HG03520 (cell line): Measurements from ENCODE around the gene ZNF19.

ENCODE experiments used
- ATAC-seq: cut with Tn5 transposase; IDR thresholded peaks from one replicate; pipeline ENCODE4 v1.9.1; 2021; ENCODE audit warnings: mild to moderate bottlenecking, moderate library complexity; ENCODE audit not compliant: unreplicated experiment

ZNF19 gene

DNA sequence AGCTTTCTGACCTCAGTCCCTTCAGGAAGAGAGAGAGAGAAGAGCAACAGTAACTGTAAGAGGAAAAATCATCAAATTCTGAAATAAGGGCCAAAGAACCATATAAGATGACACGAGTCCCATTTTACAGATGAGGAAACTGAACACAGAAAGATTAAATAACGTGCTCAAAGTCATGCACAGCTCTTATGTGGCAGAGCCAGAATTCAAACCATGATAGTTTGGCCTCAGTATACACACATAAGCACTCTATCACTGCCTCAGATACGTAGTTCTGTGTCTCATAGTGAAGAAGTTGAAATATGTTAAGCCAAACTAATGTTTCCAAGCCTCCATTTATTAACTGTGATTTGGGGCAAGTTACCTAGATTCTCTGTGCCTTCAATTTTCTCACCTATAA, 1.9 kb upstream of the ZNF19 start:
- ATAC-seq: no peak

DNA sequence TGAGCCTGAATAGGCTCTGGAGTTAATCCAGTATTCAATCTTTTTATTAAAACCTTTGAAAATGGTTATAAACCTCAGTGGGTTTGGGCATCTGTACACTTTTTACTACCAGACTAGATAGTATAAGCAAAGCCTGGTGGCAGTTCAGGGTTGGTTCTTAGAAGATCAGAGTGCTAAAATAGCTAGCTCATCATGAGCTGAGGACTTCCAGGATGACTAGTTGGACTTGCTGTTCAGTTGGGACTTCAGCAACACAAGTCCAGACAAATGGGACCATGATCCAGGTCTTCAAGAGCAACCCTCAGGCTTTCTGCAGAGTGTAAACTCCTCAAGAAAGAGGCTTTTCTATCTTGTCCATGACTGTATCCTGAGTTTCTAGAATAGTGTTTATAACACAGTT, 1.2 kb upstream of the ZNF19 start:
- ATAC-seq: no peak

DNA sequence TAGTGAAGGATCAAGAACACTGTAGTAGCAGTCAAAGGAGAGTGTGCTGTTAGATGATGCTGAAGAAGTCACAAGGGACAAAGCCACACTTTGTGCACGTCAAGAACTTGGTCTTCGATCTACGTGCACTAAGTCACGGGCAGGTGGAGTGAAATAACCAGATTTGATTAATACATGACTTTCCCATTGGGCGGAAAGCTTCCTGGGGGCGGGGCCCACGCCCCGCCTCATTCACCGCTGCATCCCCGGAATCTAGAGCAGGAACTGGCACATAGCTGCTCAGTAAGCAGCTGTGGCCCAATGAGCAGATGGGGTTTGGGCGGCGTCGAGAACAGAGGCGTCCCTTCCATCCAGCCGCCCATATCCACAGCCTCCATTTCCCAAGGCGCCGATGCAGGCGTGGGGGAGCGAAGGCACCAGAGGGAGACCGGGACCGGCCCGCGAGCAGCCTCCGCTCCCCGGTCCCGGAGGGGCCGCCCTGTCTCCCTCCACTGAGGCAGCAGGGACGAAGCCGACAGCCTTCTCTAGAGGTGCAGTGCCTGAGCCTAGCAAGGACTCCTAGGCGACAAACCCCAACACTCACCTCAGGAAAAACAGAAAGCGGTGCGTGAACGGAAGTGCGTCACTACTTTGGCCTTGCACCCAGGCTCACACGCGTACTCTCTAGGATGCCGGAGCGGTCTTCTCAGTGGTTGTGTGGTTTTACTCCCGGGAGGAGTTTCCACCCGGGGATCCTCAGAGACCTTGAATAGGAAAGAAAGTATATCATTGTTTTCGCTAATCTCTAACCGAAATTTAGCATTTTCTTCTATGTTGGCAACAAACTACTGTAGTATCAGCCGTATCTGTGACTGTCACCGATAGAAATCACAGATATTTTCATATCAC, 4.9 kb downstream of the ZNF19 start:
- ATAC-seq: peak; percentile 85

DNA sequence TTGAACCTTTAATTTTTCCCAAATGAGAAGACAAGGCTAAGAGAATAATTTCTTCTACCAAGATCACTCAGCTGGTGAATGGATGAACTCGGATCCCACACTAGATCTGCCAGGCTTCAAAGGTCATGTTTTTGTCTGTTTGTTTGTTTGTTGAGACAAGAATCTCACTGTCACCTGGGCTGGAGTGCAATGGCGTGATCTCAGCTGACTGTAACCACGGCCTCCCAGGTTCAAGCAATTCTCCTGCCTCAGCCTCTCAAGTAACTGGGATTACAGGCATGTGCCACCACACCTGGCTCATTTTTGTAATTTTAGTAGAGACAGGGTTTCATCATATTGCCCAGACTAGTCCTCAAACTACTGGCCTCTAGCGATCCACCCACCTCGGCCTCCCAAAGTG, 6.6 kb downstream of the ZNF19 start:
- ATAC-seq: no peak

DNA sequence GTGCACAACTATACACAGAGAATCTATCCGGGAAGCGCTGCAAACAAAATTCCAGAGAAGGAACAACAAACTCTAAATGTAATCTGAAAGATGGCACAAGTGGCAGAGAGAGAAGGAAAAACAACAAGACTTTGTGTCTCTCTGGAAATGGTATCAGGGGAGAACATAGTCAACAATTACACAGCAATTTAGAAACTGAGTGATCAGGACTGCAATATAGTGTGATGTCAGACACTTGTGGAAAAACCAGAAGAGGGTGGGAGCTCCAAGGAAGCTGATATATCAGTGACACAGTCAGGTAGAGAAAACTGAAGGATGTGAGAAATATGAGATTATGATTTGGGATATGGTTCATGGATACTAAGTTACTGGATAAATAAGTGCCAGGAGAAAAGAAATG, 8.2 kb downstream of the ZNF19 start:
- no peak for ATAC-seq

DNA sequence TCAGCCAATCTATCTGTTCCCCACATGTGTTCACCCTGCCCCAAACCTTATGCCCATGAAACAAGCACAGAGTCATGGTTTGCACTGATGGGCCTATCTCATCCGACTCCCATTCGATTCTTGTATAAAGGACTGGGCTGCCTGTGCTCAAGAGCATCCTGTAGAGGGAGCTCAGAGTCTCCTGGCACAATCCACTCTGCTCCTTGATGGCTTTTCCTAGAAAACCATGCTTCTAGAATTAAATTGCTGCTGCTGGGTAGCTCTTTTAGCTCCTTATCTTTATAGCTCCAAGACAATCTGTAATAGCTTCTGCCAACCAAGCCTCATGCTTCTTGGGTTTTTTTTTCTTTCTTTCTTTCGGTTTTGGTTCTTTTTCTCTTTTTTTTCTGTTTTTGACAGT, 9.7 kb downstream of the ZNF19 start:
- ATAC-seq: no peak

DNA sequence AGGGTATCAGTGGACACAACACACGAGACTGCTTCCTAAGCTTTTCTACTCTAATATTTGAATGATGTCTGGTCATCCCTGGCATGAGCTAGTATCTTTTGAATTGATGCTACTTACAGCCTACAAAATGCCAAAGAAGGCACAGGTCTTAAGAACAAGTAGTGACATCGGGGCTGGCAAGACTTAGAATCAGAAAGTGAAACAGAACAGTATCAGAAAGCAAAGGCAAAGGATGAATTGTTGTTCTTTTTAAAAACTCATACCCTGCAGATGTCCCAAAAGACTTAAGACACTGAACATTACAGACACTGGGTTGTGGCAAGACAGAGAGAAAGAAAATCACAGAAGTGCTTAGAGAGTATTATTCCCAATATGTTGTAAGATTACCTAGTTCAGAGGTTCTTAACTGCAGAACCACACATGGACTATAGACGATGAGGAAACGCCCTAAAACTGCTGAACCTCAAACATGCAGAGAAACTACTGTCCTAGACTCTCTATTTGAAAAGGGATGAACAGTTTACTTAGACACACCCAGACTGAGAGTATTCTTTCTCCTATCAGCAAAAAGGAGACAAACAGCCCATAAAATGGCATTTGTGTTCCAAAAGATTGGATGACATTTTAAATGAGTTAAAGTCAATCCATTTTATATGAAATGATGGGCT, 12.5 kb downstream of the ZNF19 start:
- no peak for ATAC-seq

DNA sequence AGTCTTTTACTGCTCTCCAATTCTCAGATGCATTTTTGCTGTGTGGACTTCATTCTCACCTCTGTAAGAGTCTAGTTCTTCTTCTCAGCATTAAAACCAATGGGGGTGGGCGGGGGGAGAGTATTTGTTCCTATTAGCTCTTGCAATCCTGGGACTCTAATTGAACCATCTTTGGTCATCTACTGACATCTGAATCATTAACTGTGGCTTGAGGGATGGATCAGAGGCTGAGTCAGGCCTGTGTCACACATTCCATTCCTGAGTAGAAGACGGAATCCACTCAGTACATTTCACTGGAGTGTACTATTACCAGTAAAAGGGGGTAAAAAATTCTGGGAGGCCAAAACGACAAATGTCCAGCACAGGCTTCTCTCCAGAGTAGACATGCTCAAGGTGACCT, 14.3 kb downstream of the ZNF19 start:
- no peak for ATAC-seq

DNA sequence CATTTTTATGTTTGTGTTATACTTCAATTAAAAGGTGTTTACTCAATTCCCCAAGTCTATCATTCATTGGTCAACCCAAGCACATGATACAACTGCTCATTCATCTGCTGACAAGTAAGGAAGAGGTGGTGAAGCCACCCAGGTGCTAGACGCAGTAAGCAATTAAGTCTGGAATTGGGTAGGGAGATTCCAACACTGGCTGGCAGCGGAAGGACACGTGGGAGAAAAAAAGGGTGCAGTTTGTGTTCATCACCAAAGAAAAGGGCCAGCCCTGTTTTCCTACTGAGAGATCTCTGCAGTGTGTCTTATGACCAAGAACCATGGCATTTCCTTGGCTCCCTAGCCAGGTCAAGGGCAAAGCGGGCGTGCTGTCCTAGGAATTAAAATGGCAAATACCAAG, 15.2 kb downstream of the ZNF19 start:
- ATAC-seq: no peak

DNA sequence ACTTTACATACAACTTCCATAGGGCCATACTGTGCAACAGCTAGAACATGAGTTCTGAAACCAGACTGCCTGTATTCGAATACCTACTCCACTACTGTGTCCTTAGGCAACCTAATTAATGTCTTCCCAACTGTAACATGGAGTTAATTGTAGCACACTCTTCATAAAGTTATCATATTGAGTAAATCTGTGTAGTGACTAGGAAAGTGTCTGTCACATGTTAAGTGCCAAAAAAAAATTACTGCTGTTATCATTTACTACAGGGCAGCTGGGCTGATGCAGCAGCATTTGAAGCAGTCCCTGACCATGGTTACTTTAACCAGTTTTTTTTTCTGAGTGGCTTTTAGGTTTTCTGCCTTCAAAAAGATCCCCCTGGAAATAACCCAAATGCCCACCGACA, 16.2 kb downstream of the ZNF19 start:
- ATAC-seq: no peak

DNA sequence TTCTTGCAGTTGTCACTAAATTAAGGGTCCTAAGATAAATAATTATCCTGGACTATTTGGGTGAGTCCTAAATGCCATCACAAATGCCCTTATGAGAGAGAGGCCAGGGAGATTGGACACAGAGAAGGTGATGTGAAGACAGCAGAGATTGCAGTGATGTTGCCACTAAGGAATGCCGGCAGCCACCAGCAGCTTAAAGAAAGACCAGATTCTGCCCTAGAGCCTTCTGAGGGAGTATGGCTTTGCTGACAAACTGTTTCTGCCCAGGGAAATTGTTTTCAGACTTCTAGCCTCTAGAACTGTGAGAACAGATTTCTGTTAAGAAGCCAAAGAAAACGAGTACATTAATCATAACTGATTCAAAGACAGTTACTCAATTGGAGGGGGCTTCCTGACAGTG, 17.1 kb downstream of the ZNF19 start:
- ATAC-seq: no peak

DNA sequence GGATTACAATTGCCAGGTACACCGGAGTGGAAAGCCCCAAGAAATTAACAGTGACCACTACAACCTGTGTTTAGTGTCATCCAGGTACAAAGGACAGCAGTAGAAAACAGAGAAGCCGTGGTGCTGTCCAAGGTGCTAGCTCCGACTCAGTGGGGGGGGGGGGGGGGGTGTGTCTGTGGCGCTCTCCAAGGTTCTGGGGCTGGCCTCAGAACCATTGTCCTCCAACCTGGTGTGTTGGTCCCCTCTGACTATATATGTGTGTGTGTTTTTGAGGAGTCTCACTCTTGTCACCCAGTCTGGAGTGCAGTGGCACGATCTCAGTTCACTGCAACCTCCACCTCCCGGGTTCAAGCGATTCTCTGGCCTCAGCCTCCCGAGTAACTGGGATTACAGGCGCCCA, 21.3 kb downstream of the ZNF19 start:
- ATAC-seq: no peak

DNA sequence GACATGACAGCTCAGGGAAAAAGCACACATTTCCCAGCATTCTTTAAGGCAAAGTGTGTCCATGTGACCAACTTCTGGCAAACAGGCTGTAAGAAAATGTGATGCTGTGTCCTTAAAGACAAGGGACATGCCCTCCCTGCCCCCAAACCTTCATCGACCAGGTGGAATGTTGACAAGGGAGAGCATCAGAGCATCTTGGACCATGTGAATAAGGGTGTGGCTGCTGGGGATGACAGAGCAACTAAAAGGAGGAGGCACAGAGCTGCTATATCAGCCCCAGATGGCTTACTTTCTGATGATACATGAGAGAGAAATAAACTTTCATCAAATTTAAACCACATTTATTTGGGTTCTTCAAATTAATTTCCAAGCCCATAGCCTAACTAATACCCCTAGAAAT, 24.9 kb downstream of the ZNF19 start:
- no peak for ATAC-seq

DNA sequence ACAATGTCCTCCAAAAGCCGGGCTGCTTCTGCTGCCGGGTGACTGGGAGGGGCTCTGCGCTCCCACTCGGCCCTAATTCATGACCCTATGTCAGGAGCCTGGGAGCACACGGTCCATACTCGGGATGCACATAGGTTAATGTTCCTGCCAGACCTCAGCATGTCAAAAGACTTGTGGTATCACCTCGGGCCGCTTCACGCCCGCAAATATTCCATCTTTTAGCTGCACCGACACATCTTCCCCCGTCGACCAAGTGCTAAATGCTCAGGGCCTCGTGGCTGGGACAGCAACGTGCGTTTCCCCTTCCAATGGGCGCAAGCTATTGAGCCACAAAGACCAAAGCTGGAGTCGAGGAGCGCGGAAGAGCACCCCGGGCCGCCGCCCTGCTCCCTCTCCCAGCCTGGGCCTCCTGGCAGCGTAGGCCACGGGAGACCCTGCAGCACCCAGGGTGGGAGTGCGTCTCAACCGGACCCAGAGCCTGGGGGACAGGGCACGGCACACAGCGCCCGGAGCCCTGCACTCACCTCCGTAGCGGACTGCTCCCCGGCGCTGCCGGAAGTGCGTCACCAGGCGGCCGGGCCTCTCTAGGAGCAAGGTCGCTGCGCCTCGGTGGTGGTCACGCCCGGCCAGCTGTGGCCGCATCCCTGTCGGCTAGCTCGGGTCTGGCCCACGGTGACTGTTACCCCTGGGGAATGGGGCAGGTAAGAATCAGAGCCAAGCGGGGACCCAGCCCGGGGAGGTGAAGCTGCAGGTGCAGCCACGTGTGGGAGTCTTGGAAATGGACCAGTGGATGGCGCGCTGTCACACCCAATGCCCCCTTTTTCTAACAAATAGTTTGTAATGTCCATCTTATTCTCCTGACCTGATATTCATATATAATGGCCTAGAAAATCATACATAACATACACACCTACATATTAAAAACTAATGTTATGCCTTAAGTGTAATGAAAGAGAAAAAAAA, 27.2 kb downstream of the ZNF19 start, which contains the start of gene ZNF23:
Gene ZNF23 (minus strand): TSS at position 562 of the 963 bp plus-strand sequence. CDS start 5,451 bp downstream, outside the sequence.
- ATAC-seq: peak; percentile 96

DNA sequence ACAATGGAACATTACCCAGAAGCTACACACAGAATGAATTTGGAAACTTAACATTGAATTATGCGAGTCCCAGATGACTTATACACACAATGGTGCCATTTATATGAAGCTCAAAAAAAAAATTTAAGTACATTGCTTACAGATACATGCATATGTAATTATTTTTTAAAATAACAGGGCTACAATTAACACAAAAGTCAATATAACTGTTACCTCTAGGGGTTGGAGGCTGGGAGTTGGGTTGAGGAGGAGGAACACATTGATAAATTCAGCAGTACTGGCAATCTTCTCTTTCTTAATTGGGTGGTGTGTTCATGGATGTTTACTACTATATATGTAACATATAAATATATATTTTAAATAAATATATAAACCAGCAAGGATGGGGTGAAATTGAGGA, 28.2 kb downstream of the ZNF19 start:
- ATAC-seq: no peak

DNA sequence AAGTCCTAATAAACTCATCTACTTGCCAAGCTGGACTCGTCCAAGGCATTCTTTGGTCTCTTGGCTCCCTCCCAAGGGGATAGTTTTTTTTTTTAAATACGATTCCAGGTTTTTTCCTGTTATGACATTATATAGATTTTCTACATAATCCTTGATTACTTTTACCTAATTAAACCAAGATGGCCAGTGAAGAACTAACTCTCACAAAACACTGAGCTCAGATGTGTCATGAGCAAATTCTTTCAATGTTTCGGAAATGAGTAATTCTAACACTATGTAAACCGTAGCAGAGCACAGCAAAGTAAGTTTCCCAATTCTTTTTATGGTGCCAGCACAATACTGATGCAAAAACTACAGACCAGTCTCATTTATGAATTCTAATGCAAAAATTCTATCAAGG, 28.9 kb downstream of the ZNF19 start:
- ATAC-seq: no peak

DNA sequence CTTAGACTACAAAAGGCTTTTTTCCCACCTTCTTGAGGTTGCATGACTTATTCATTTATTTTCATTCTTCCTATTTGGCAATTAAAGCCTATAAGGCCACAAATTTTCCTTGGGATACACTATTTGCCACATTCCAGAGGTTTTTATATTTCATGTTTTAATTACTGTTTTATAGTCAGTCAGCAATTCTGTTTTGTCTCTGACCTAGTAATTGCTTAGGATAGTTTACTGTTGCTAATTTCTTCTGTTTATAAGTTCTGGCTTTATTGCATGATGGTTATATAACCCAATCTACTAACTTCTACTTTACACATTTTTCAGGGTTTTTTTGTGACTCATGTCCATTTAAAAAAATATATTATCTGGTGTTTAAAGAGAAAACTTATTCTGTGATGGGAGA, 29.6 kb downstream of the ZNF19 start:
- ATAC-seq: no peak

DNA sequence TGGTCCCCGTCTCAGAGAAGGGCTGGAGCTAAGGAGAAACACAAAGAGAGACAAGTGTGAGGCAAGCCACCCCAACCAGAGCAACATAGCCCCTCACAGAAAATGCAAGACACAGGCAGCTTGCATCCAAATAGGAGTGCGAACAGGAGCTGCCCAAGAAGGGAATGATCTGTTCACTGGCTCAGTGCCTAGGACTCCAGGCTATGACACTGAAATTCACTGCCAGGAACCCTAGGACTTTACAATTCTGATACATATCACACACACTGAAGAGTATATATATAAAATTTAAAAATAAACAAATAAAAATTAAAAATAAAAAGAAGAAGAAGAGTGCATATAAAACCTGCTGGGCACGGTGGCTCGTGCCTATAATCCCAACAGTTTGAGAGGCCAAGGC, 32.3 kb downstream of the ZNF19 start:
- no peak for ATAC-seq

DNA sequence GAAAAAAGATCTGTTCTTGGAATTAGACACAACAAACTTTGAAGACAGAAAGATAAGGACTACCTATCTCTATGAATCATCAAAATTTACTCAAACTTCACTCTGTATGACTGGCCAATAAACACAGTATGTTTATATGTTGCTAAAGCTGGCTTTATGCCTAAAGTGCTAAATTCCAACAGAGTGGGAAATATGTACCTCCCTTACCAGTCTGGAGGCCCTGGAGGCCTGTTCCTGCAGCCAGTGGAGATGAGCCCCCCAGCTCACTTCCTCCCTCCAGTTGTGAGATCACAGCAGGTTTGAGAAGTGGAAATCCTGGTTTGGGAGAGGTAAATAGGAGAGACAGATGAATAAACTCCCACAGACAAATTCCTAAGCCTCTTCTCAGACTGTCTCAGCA, 36.1 kb downstream of the ZNF19 start:
- no peak for ATAC-seq

DNA sequence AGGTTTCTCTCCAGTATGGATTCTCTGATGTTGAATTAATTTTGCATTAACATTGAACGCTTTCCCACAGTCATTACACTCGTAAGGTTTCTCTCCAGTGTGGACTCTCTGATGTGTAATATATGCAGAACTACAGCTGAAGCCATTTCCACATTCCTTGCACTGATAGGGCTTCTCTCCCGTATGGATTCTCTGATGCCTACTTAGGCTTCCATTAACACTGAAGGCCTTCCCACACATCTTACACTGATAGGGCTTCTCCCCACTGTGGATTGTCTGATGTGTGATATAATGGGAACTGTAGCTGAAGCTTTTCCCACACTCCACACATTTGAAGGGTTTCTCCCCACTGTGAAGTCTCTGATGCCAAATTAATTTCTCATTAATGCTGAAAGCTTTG, 40.1 kb downstream of the ZNF19 start:
- ATAC-seq: no peak

DNA sequence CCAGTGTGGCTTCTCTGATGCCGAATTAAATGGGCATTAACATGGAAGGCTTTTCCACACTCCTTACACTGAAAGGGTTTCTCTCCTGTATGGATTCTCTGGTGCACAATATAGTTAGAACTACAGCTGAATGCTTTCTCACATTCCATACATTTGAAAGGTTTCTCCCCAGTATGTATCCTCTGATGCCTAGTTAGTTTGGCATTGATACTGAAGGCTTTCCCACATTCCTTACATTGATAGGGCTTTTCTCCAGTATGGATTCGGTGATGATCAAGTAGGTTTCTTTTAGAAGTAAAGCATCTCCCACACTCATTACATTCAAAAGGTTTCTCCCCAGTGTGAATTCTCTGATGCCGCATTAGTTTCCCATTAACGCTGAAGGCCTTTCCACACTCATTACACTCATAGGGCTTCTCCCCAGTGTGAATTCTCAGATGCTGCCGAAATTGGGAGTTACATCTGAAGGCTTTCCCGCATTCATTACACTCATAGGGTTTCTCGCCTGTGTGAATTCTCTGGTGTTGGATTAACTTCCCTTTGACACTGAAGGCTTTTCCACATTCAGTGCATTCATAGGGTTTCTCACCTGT, 40.8 kb downstream of the ZNF19 start:
- no peak for ATAC-seq
